GM21576 (cell line): ENCODE results near the gene ELP5.

Experiments used
- ATAC-seq: cut with Tn5 transposase; IDR thresholded peaks from one replicate; pipeline ENCODE4 v1.9.1; 2021; ENCODE audit warnings: mild to moderate bottlenecking, moderate library complexity; ENCODE audit not compliant: unreplicated experiment

The ELP5 gene, protein sequence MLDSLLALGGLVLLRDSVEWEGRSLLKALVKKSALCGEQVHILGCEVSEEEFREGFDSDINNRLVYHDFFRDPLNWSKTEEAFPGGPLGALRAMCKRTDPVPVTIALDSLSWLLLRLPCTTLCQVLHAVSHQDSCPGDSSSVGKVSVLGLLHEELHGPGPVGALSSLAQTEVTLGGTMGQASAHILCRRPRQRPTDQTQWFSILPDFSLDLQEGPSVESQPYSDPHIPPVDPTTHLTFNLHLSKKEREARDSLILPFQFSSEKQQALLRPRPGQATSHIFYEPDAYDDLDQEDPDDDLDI

DNA sequence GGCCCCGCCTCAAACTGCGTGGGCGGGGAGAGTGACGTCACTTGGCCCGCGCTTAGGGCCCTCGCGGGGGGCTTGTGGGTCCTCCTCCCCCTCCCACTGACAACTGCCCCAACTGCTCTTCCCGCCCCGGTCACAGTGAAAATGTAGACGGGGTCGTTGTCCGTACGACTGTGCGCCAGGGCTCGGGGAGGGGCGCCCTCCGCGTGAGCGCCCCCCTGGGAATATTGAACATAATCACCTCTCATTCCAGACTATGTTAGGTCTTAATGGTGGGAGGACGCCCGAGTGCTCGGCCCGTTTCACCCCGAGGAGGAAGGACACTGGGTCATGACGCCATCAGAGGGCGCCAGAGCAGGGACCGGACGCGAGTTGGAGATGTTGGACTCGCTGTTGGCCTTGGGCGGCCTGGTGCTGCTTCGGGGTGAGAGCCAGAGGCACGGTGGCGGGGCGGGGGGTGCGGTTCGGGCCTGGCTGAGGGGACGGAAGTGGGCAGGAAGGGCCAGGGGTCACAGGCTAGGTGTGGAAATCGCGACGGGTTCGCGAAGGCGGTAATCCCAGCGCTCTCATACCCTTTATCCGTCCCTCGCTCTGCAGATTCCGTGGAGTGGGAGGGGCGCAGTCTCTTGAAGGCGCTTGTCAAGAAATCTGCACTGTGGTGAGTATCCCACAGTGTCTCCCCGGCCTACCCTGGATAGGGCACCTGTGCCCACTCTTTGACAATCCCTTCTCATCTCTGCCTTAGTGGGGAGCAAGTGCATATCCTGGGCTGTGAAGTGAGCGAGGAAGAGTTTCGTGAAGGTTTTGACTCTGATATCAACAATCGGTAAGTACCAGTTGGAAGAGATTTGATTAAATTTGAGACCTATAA is at the start of gene ELP5:
Gene ELP5, plus strand, starts transcription at position 40 of the 868 bp plus-strand sequence. Its CDS starts 336 bp downstream, at position 376.
- ATAC-seq = peak; percentile 51

- no peak for ATAC-seq
These were observed 48.6 kb upstream of the ELP5 start for GRCh38 chr17:7203391-7203790.

GRCh38 chr17:7204336-7204735 is 47.7 kb upstream of the ELP5 start:
- ATAC-seq = no peak

DNA sequence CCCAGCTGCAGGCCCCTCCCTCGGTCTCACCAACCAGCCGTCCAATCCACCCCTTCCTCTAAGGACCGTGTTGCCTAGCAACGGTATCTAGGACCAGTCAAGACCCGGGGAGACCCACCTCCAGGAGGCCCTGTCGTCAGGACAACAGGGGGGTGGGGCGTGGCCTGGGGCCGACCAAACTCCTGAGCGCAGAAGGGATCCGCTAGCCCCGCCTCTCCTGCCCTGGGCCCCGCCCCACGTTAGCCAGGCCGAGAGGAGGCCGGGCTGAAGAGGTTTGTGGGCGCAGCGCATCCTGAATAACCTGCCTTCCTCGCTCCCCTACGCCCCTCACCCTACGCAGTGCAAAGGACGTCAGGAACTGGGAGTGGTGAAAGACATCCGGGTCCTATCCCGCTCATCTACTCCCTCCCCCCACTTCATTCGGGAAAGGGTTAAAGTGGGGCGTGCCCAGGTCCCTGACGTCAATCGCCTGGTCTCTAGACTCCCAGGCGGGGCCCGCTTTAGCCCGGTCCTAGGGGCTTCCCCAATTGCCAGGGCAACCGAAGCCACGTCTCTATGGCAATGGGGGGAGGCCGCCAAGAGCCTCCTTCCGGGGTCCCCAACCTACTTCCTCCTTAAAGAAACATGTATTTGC is 47.1 kb upstream of the ELP5 start:
- peak; percentile 79 for ATAC-seq

DNA sequence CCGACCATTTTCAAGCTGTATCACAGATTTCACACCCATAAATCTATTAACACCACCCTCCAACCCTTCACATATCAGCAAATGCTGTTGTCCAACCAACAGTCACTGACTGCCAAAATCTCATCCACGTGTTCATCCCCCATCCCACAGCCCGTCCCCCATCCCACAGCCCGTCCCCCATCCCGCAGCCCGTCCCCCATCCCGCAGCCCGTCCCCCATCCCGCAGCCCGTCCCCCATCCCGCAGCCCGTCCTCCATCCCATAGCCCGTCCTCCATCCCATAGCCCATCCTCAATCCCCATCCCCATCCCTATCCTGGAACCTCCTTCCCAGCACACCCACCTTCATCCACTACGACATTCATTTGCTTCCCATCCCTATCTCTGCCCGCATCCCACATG is 46.5 kb upstream of the ELP5 start:
- no peak for ATAC-seq

GRCh38 chr17:7207120-7208001 is 44.7 kb upstream of the ELP5 start:
- ATAC-seq = no peak

- ATAC-seq = no peak
These were observed 43.9 kb upstream of the ELP5 start for GRCh38 chr17:7208027-7208571.

- no peak for ATAC-seq
These were observed 43.1 kb upstream of the ELP5 start for GRCh38 chr17:7208754-7209460.

DNA sequence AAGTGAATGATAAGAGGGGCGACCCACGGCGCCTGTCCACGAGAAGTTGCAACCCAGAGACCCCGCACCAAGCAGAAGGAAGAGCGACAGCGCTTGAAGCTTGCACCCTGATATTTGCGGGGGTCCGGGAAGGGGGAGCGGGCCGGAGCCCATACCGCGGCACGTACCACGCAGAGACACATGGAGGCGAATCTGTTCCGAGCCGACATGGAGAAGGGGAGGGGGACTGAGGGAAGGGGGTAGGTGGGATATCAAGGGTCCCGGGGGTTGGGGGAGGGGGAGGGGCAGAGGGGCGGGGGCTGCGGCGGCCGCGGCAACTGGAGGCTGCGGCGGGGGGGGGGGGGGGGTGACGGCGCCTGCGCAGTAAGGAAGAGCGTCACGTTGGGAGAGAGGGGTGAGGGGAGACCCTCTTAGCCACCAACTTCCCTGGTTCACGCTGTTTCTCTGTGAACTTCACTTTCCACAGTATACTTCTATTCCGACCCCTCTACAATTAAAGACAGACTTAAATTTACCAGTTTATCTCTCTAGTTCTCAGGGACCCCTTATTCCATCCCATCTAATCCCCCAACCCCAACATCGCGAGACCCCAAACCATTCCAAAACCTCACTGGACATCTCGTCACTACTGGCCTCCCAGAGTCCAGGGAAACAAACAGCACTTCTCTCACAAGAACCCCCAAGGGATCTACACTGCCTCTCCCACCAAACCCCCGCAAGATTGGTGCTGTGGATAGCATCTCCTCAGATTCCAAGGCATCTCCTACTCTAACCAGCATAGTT is 40.3 kb upstream of the ELP5 start:
- ATAC-seq = no peak

- ATAC-seq = no peak
These were observed 38.1 kb upstream of the ELP5 start for GRCh38 chr17:7213895-7214299.

DNA sequence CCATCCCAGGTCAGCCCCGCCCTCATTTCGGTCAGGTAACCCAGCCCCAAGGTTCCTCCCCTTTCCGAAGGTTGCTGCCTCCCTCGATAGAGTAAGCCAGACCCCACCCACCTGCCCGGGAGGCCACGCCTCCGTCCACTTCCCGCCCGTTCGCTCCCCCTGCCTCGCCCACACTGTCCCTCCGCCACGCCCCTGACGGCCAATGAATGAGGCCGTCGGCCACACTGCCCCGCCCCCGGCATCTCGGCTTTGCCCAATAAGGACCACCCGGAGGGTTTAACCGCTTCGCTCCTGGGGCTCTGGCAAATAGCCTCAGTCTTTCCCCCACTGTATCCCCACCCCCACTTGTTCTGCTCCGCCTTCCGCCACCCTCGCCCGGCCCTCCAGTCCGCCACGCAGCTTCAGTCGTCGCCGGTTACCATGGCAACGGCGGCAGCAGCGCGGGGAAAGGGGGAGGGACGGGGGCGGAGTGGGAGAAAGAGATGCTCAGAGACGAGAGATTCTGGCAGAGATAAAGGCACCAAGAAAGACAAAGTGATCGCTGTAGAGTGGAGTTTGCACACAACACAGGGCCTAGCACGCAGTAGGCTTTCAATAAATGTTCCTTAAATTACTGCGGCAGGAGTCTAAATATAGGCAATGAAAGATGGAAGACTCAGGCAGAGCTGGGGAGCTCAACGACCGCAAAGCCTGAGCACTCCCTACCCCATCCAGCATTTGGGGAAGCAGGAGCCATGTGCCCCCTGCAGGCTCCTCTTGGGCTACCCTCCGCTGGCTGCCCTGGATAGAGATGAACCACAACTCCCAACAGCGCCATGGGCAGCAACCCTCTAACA is 37.5 kb upstream of the ELP5 start:
- ATAC-seq = peak; percentile 75

GRCh38 chr17:7215136-7215638 is 36.8 kb upstream of the ELP5 start:
- ATAC-seq = no peak

GRCh38 chr17:7215652-7216180 is 36.3 kb upstream of the ELP5 start:
- ATAC-seq = no peak

GRCh38 chr17:7216242-7217112 is 35.5 kb upstream of the ELP5 start:
- no peak for ATAC-seq

DNA sequence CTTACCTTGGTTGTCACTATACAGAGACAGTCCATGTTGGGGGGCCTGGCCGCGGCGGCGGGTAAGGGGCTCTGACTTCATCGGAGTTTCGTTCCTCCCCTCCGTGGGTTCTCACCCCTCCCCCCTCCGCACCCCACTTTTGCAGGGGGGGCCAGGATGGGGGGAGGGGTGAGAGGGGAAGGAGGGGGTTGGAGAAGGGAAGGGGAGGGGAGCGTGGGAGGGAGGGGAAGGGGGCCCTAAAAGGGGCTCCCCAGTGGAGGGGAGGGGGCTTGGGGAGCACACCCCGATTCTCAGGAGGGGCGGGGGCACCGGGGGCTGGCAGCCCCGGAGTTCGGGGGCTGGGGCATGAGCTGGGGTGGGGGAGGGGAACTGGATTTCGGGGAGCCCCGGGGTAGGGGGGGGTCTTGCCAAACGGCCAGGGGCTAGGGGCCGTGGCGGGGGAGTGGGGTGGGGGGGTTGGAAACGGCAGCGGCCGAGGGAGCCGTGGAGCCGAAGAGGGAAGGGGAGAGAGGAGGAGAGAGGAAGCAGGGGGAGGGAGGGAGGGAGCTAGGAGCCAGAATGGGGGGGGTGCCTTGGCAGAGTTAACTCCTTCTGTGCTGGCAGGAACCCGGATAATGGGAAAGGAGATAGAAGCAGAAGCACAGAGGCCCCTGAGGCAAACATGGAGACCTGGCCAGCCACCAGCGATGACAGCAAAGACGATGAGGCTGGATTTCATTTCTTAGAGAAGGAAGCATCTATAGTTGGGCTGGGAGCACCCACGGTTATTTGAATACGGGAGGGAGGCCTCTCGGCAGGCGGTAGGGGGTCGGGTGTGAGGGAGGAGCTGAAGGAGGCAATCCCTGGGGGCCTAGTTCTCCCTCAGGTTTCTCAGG is 34.7 kb upstream of the ELP5 start:
- ATAC-seq = no peak

- ATAC-seq = no peak
These were observed 33.8 kb upstream of the ELP5 start for GRCh38 chr17:7218166-7218565.
